ENCODE results near the gene IREB2. TPM values are rescaled to one million over a fixed set of nuclear protein-coding genes. Genes with fewer than 3 reads are reported as not detected.
"Not testable (repeated sequence)": the region's sequence is repeated elsewhere in the genome, so short reads cannot be mapped to it uniquely, and the experiment has no call there.

IREB2 gene
- total RNA-seq, 4 donors from 2014 or later: 25.6 to 87.5 (median 48.6) TPM

DNA sequence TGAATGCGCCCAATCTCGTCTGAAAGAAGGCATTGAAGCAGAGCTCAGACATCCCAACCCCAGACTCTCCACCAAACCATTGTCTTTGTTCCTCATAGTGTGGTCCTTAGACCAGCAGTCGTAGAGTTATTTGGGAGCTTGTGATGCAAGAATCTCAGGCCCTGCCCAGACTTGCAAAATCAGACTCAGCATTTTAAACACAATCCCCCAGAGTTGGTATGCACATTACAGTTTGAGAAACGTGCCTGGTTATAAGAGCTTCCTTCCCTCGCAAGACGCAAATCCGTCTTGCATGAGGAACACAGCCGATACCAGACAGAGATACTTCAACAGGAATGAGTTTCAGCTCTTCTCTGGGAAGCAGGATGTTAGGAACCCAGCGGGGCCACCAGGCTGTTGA is 38.9 kb upstream of the IREB2 start:
- Histone ChIP-seq H3K4me1 (peaks cover 10% of the 10 kb centered on the region), H3K27me3 (peaks cover 3% of the 10 kb centered on the region), H3K36me3 (no peaks in the 10 kb centered on the region), H3K9me3 (no peaks in the 10 kb centered on the region), H3K27ac (no peak overlapping the region), H3K4me3 (no peak overlapping the region)
- DNase-seq (ENCODE audit: low spot score in 2 of 2): peak in 1 of 2 donors; percentile 36
- no peak for TF ChIP-seq POLR2A (IDR thresholded peaks at IDR 0.05)
- no peak for TF ChIP-seq POLR2AphosphoS5 (IDR thresholded peaks at IDR 0.05)
- no peak for TF ChIP-seq EP300 (IDR thresholded peaks at IDR 0.05)
- TF ChIP-seq, protein P1, sequence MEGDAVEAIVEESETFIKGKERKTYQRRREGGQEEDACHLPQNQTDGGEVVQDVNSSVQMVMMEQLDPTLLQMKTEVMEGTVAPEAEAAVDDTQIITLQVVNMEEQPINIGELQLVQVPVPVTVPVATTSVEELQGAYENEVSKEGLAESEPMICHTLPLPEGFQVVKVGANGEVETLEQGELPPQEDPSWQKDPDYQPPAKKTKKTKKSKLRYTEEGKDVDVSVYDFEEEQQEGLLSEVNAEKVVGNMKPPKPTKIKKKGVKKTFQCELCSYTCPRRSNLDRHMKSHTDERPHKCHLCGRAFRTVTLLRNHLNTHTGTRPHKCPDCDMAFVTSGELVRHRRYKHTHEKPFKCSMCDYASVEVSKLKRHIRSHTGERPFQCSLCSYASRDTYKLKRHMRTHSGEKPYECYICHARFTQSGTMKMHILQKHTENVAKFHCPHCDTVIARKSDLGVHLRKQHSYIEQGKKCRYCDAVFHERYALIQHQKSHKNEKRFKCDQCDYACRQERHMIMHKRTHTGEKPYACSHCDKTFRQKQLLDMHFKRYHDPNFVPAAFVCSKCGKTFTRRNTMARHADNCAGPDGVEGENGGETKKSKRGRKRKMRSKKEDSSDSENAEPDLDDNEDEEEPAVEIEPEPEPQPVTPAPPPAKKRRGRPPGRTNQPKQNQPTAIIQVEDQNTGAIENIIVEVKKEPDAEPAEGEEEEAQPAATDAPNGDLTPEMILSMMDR (IDR thresholded peaks at IDR 0.05): no peak
- WGBS: 73% methylated on average over 9 of the region's 9 CpGs

DNA sequence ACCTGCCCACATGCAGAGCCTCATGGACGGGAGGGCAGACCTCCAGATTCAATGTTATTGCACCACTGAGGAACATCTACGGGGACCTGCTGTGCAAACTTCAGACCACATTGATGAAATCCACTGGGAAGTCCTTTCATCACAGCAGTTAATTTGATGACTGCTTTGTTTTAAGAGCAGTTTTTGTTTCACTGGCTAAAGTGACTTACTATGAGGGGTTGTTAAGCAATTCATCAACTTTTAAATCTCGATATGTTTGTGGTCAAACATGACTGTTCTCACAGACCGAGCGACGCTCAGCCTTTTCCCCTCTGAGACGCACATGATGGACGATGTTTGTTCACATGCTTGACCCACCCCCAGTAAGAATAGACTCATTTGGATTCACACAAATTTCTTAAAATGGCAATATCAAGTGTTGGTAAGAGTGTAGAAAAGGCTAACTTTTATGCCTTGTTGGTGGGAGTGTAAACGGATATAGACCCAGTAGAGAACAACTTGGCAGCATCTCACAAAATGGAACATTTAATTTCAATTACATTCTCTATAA is 35.9 kb upstream of the IREB2 start:
- H3K4me1 ChIP-seq: peaks cover 4% of the 10 kb centered on the region
- TF ChIP-seq EP300 (IDR thresholded peaks at IDR 0.05) (no peak), POLR2AphosphoS5 (IDR thresholded peaks at IDR 0.05) (no peak)
- TF ChIP-seq, protein P1 (IDR thresholded peaks at IDR 0.05): no peak
- H3K4me3 ChIP-seq: no peak overlapping the region
- H3K27ac ChIP-seq: no peak overlapping the region
- peaks cover 3% of the 10 kb centered on the region for H3K27me3 ChIP-seq
- H3K9me3 ChIP-seq: no peaks in the 10 kb centered on the region
- 82% methylated on average over 8 of the region's 9 CpGs for WGBS
- no peaks in the 10 kb centered on the region for H3K36me3 ChIP-seq
- no peak for DNase-seq (ENCODE audit: low spot score in 2 of 2)

DNA sequence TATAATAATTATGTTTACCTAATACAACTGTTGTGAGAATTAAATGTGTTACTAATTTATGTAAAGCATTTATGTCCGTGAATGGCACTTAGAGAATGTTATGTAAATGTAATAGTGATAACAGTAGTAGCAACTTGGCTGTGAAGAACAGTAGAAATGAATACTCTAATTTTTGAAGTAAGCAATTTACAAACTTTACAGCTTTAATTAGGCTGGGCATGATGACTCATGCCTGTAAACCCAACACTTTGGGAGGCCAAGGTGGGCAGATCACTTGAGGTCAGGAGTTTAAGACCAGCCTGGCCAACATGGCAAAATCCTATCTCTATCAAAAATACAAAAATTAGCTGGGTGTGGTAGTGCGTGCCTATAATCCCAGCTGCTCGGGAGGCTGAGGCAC is 33.9 kb upstream of the IREB2 start:
- Histone ChIP-seq H3K4me1 (no peaks in the 10 kb centered on the region), H3K9me3 (no peaks in the 10 kb centered on the region), H3K36me3 (no peaks in the 10 kb centered on the region), H3K4me3 (no peak overlapping the region), H3K27ac (no peak overlapping the region), H3K27me3 (peaks cover 3% of the 10 kb centered on the region)
- DNase-seq (ENCODE audit: low spot score in 2 of 2): no peak
- TF ChIP-seq POLR2AphosphoS5 (IDR thresholded peaks at IDR 0.05): no peak
- TF ChIP-seq, protein P1 (IDR thresholded peaks at IDR 0.05): no peak
- TF ChIP-seq EP300 (IDR thresholded peaks at IDR 0.05): no peak
- no peak for TF ChIP-seq POLR2A (IDR thresholded peaks at IDR 0.05)
- WGBS: 83% methylated on average over 3 of the region's 3 CpGs

DNA sequence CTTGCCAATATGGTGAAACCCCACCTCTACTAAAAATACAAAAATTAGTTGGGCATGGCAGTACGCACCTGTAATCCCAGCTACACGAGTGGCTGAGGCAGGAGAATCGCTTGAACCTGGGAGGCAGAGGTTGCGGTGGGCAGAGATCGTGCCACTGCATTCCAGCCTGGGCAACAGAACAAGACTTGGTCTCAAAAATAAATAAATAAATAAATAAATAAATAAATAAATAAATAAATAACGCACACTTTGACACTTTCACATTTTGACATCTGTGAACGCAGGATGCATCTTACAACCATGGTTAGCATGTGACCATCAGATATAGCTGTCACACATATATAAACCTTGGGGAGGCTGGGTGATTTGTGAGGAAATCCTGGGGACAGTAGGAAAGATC is 33.2 kb upstream of the IREB2 start:
- DNase-seq (ENCODE audit: low spot score in 2 of 2); H3K9me3 ChIP-seq; H3K36me3 ChIP-seq; H3K27ac ChIP-seq; H3K4me1 ChIP-seq; H3K27me3 ChIP-seq; H3K4me3 ChIP-seq: not testable (repeated sequence)
- 89% methylated on average over 7 of the region's 7 CpGs for WGBS

DNA sequence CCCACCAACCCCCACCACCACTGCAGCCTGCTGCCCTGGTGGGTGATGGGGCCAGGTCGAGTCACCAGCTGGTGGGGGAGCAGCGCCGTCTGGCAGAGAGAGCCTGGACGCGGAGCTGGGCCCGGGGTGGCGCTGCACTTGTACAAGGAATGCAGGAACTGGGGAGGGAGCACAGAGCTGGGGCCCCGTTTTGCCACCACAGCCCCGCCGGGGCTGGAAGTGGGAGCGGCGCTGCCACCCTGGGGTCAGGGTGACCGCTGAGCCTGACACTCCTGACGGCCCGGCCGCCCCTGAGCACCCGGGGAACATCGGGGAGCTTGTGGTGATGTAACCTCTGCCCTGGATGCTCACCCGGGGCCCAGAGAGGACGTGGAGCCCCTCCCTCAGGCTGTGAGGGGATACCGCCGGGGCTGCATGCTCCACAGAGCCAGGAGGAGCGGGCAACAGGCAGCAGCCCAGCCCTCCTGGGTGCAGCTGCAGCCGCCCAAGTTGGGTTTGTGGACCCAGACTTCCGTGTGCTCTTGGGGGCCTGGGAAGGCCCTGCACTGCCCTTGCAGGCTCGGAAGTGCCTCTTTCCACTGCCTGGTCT is 32.6 kb upstream of the IREB2 start:
- TF ChIP-seq POLR2AphosphoS5 (IDR thresholded peaks at IDR 0.05): no peak
- TF ChIP-seq, protein P1 (IDR thresholded peaks at IDR 0.05): no peak
- Histone ChIP-seq H3K9me3 (no peaks in the 10 kb centered on the region), H3K4me1 (no peaks in the 10 kb centered on the region), H3K36me3 (no peaks in the 10 kb centered on the region), H3K27me3 (peaks cover 3% of the 10 kb centered on the region), H3K27ac (no peak overlapping the region), H3K4me3 (no peak overlapping the region)
- DNase-seq (ENCODE audit: low spot score in 2 of 2): no peak
- 62% methylated on average over 10 of the region's 26 CpGs for WGBS

All from suprapubic skin (tissue), 4 donors.